Naive thymus-derived CD8-positive, alpha-beta T cell (primary cell): ENCODE measurements around the gene PAF1. TPM values are rescaled to one million over a fixed set of nuclear protein-coding genes. Genes with fewer than 3 reads are reported as not detected.

Source experiments
- ATAC-seq, 2 donors: fragments of 150-1000 bp; cut with Tn5 transposase in 1 of 2; sonication (Bioruptor Pico), chemical (Tn5 transposase) in 1 of 2; 1 replicate in 1 of 2; 2 replicates in 1 of 2; pipeline ENCODE4 v1.10.0; 2021; ENCODE audit warnings: mild to moderate bottlenecking in 2 of 2, moderate library complexity in 2 of 2
- POLR2A ChIA-PET: fragments of 350-600 bp; sonication (Branson Sonifier 250); formaldehyde crosslinking; loops from one replicate; lab custom pipeline; 2021; ENCODE audit warnings: antibody characterized with exemption; lab: Charles Lee
- DNase-seq, 10 donors: peaks; one replicate each; pipeline versions ENCODE4 v3.0.0 to v3.0.0-alpha.2; 2020 to 2022
- H3K27ac Mint-ChIP-seq, 10 donors: one replicate each; pipeline ENCODE4 v1.8.0; 2020 to 2022; ENCODE audit warnings: mild to moderate bottlenecking in 10 of 10, mixed read lengths in 10 of 10, moderate library complexity in 4 of 10, inconsistent platforms in 1 of 10
- H3K27me3 Mint-ChIP-seq, 5 donors: one replicate each; pipeline ENCODE4 v1.8.0; 2021 to 2022; ENCODE audit warnings: mixed read lengths in 5 of 5
- H3K36me3 Mint-ChIP-seq, 3 donors: one replicate each; pipeline ENCODE4 v1.8.0; 2020 to 2022; ENCODE audit warnings: mixed read lengths in 3 of 3, mild to moderate bottlenecking in 2 of 3, inconsistent platforms in 1 of 3
- H3K4me1 Mint-ChIP-seq, 4 donors: one replicate each; pipeline ENCODE4 v1.8.0; 2021 to 2022; ENCODE audit warnings: mixed read lengths in 4 of 4
- H3K4me3 Mint-ChIP-seq, 10 donors: one replicate each; pipeline ENCODE4 v1.8.0; 2020 to 2022; ENCODE audit warnings: mild to moderate bottlenecking in 10 of 10, mixed read lengths in 10 of 10, moderate library complexity in 6 of 10, inconsistent platforms in 1 of 10
- H3K9me3 Mint-ChIP-seq, 9 donors: one replicate each; pipeline ENCODE4 v1.8.0; 2020 to 2022; ENCODE audit warnings: mixed read lengths in 9 of 9, mild to moderate bottlenecking in 3 of 9, inconsistent platforms in 1 of 9, moderate library complexity in 1 of 9
- polyA plus RNA-seq, 3 donors: library from polyadenylated mRNA; unstranded; fragments of 300-500 nt; fragmentation: Illumina TruSeq; gene quantifications; one replicate each; pipeline ENCODE4 v1.2.3, GENCODE V29; 2021
- total RNA-seq, 8 experiments: library from RNA in 2 of 8; stranded (reverse) in 2 of 8; gene quantifications; one replicate each; pipeline ENCODE4 v1.2.3 and lab custom pipeline; 2021 to 2026

PAF1 gene
- total and polyA plus RNA-seq, 5 experiments from 2014 or later = 30.7 to 53.0 (median 44.4) TPM

GRCh38 chr19:39403331-39404312 is 12.7 kb upstream of the PAF1 start:
- ATAC-seq = peak; percentile 29 to 35
- Mint-ChIP-seq H3K27me3 (peaks cover 0 to 3% (median 0%) of the 10 kb centered on the region in 5 donors), H3K27ac (peak overlapping the region; percentile 94 to 100 (median 98)), H3K4me3 (peak overlapping the region; percentile 79 to 98 (median 87)), H3K9me3 (no peaks in the 10 kb centered on the region), H3K36me3 (peaks cover 2 to 16% (median 15%) of the 10 kb centered on the region in 3 donors), H3K4me1 (peaks cover 29 to 69% (median 60%) of the 10 kb centered on the region in 4 donors)
- DNase-seq = peak; percentile 87 to 99 (median 94)
- POLR2A ChIA-PET = interaction anchor here (0.7 to 11.2 kb wide), 9 partner anchors 9 to 1313 kb away, joined by 3 to 258 read pairs (median 7); partner anchors contain the start of genes COQ8B, ITPKC, MED29 and PAF1

GRCh38 chr19:39402346-39403300 is 11.7 kb upstream of the PAF1 start:
- peak; percentile 74 to 93 (median 82) for DNase-seq
- peak overlapping the region; percentile 79 to 98 (median 87) for H3K4me3 Mint-ChIP-seq
- peak overlapping the region; percentile 94 to 100 (median 98) for H3K27ac Mint-ChIP-seq
- peaks cover 29 to 72% (median 64%) of the 10 kb centered on the region in 4 donors for H3K4me1 Mint-ChIP-seq
- H3K27me3 Mint-ChIP-seq = peaks cover 0 to 3% (median 0%) of the 10 kb centered on the region in 5 donors
- POLR2A ChIA-PET = interaction anchor here (1.0 to 11.2 kb wide), 13 partner anchors 10 to 784 kb away, joined by 3 to 258 read pairs (median 7); partner anchors contain the start of genes EIF3K, GMFG, MED29 and PAF1
- no peaks in the 10 kb centered on the region for H3K9me3 Mint-ChIP-seq
- peak in 1 of 2 donors; percentile 5 for ATAC-seq
- peaks cover 0 to 10% (median 5%) of the 10 kb centered on the region in 3 donors for H3K36me3 Mint-ChIP-seq

- Mint-ChIP-seq H3K4me3 (peak overlapping the region; percentile 79 to 98 (median 87)), H3K36me3 (peaks cover 0 to 12% (median 0%) of the 10 kb centered on the region in 3 donors), H3K27me3 (peaks cover 0 to 3% (median 0%) of the 10 kb centered on the region in 5 donors), H3K9me3 (no peaks in the 10 kb centered on the region), H3K4me1 (peaks cover 29 to 79% (median 68%) of the 10 kb centered on the region in 4 donors), H3K27ac (peak overlapping the region; percentile 94 to 100 (median 98))
- DNase-seq (peak; percentile 60 to 93 (median 85)), ATAC-seq (peak; percentile 49 to 62)
- POLR2A ChIA-PET = interaction anchor here (0.6 to 11.2 kb wide), 15 partner anchors 8 to 783 kb away, joined by 3 to 258 read pairs (median 5); partner anchors contain the start of genes EIF3K, GMFG, MED29 and PAF1
These were observed 10.8 kb upstream of the PAF1 start for GRCh38 chr19:39401549-39402345.

GRCh38 chr19:39401070-39401548 is 10.2 kb upstream of the PAF1 start:
- H3K36me3 Mint-ChIP-seq = peaks cover 0 to 17% (median 0%) of the 10 kb centered on the region in 3 donors
- peaks cover 27 to 77% (median 64%) of the 10 kb centered on the region in 4 donors for H3K4me1 Mint-ChIP-seq
- peaks cover 0 to under 1% (median 0%) of the 10 kb centered on the region in 5 donors for H3K27me3 Mint-ChIP-seq
- no peaks in the 10 kb centered on the region for H3K9me3 Mint-ChIP-seq
- no peak for DNase-seq
- H3K27ac Mint-ChIP-seq = peak overlapping the region; percentile 94 to 100 (median 98)
- POLR2A ChIA-PET = interaction anchor here (0.5 to 11.2 kb wide), 13 partner anchors 8 to 552 kb away, joined by 3 to 258 read pairs (median 5); partner anchors contain the start of genes GMFG, MED29, PAF1 and PLEKHG2
- peak overlapping the region; percentile 79 to 98 (median 87) for H3K4me3 Mint-ChIP-seq
- ATAC-seq = peak; percentile 3 to 15

GRCh38 chr19:39400061-39400460 is 9.2 kb upstream of the PAF1 start:
- peaks cover 26 to 73% (median 63%) of the 10 kb centered on the region in 4 donors for H3K4me1 Mint-ChIP-seq
- peak overlapping the region; percentile 69 to 99 (median 94) for H3K27ac Mint-ChIP-seq
- peaks cover 0 to 27% (median 3%) of the 10 kb centered on the region in 3 donors for H3K36me3 Mint-ChIP-seq
- no peaks in the 10 kb centered on the region for H3K9me3 Mint-ChIP-seq
- no peaks in the 10 kb centered on the region for H3K27me3 Mint-ChIP-seq
- peak overlapping the region in 6 of 10 donors; percentile 30 to 79 (median 62) for H3K4me3 Mint-ChIP-seq
- ATAC-seq (no peak), DNase-seq (no peak)
- POLR2A ChIA-PET = interaction anchor here (0.9 to 11.2 kb wide), 3 partner anchors 8 to 36 kb away, joined by 4 to 258 read pairs (median 183); partner anchors contain the start of genes PLEKHG2, RPS16 and ZFP36

- DNase-seq (no peak), ATAC-seq (no peak)
- H3K36me3 Mint-ChIP-seq = peaks cover 0 to 31% (median 3%) of the 10 kb centered on the region in 3 donors
- H3K9me3 Mint-ChIP-seq = no peaks in the 10 kb centered on the region
- peak overlapping the region in 9 of 10 donors; percentile 29 to 79 (median 47) for H3K4me3 Mint-ChIP-seq
- POLR2A ChIA-PET = interaction anchor here (0.9 to 11.2 kb wide), 3 partner anchors 8 to 36 kb away, joined by 4 to 258 read pairs (median 183); partner anchors contain the start of genes PLEKHG2, RPS16 and ZFP36
- H3K27ac Mint-ChIP-seq = peak overlapping the region; percentile 69 to 99 (median 94)
- H3K27me3 Mint-ChIP-seq = no peaks in the 10 kb centered on the region
- peaks cover 25 to 70% (median 61%) of the 10 kb centered on the region in 4 donors for H3K4me1 Mint-ChIP-seq
These were observed 8.8 kb upstream of the PAF1 start for GRCh38 chr19:39399668-39400050.

- no peaks in the 10 kb centered on the region for H3K9me3 Mint-ChIP-seq
- no peak for ATAC-seq
- H3K36me3 Mint-ChIP-seq = peaks cover 0 to 40% (median 3%) of the 10 kb centered on the region in 3 donors
These were observed 7.5 kb upstream of the PAF1 start for GRCh38 chr19:39398297-39398864.

GRCh38 chr19:39397360-39398296 is 6.7 kb upstream of the PAF1 start:
- no peaks in the 10 kb centered on the region for H3K9me3 Mint-ChIP-seq
- H3K36me3 Mint-ChIP-seq = peaks cover 0 to 45% (median 3%) of the 10 kb centered on the region in 3 donors
- H3K4me3 Mint-ChIP-seq = peak overlapping the region; percentile 40 to 84 (median 78)
- peaks cover 27 to 70% (median 63%) of the 10 kb centered on the region in 4 donors for H3K4me1 Mint-ChIP-seq
- ATAC-seq = peak; percentile 52
- peak overlapping the region; percentile 90 to 99 (median 96) for H3K27ac Mint-ChIP-seq
- POLR2A ChIA-PET = interaction anchor here (0.5 to 11.2 kb wide), 13 partner anchors 10 to 283 kb away, joined by 3 to 258 read pairs (median 4); partner anchors contain the start of genes EID2B, GMFG, PLEKHG2 and RPS16
- peak; percentile 86 to 96 (median 94) for DNase-seq
- H3K27me3 Mint-ChIP-seq = no peaks in the 10 kb centered on the region

More at GRCh38 chr19:39398297-39398864, 7.5 kb upstream of the PAF1 start:
- peaks cover 27 to 67% (median 62%) of the 10 kb centered on the region in 4 donors for H3K4me1 Mint-ChIP-seq
- POLR2A ChIA-PET = interaction anchor here (0.6 to 11.2 kb wide), 10 partner anchors 9 to 134 kb away, joined by 3 to 258 read pairs (median 5); partner anchors contain the start of genes EID2B, GMFG, PLEKHG2 and RPS16
- DNase-seq = peak in 1 of 10 donors; percentile 23
- H3K27me3 Mint-ChIP-seq = no peaks in the 10 kb centered on the region
- peak overlapping the region; percentile 90 to 99 (median 96) for H3K27ac Mint-ChIP-seq
- H3K4me3 Mint-ChIP-seq = peak overlapping the region; percentile 34 to 84 (median 78)

- no peaks in the 10 kb centered on the region for H3K27me3 Mint-ChIP-seq
- peak overlapping the region; percentile 95 to 98 (median 98) for H3K4me3 Mint-ChIP-seq
- no peaks in the 10 kb centered on the region for H3K9me3 Mint-ChIP-seq
- DNase-seq = peak in 3 of 10 donors; percentile 88 to 93 (median 89)
- H3K36me3 Mint-ChIP-seq = peaks cover 0 to 68% (median 19%) of the 10 kb centered on the region in 3 donors
- H3K4me1 Mint-ChIP-seq = peaks cover 15 to 56% (median 48%) of the 10 kb centered on the region in 4 donors
- H3K27ac Mint-ChIP-seq = peak overlapping the region; percentile 94 to 100 (median 100)
- POLR2A ChIA-PET = interaction anchor here (0.6 to 4.6 kb wide), 13 partner anchors 15 to 1956 kb away, joined by 3 to 118 read pairs (median 15); partner anchors contain the start of genes EID2B, GMFG, PLEKHG2 and RPS16
- no peak for ATAC-seq
These were observed 505 bp downstream of the PAF1 start for GRCh38 chr19:39390451-39390750.
